Measurements from ENCODE around the gene MMS22L. TPM values are rescaled to one million over a fixed set of nuclear protein-coding genes. Genes with fewer than 3 reads are reported as not detected.

The MMS22L gene
- total and polyA plus RNA-seq, 11 donors: 0.61 to 6.6 (median 2.3) TPM

GRCh38 chr6:97110149-97110548 lies 172.9 kb downstream of the MMS22L start:
- intact Hi-C loops (cut with DNase I): no loop called here
- no peak for ATAC-seq
- H3K36me3 ChIP-seq: no peaks in the 10 kb centered on the region
- peaks cover 0 to 3% (median 0%) of the 10 kb centered on the region in 9 donors for H3K27me3 ChIP-seq
- no peak for TF ChIP-seq POLR2A (IDR thresholded peaks at IDR 0.05)
- no peak for TF ChIP-seq CTCF (IDR thresholded peaks at IDR 0.05)
- H3K27ac ChIP-seq: no peak overlapping the region
- H3K4me3 ChIP-seq: no peak overlapping the region
- no peak for DNase-seq
- WGBS, 4 donors: 41 to 50% (median 46%) methylated on average over 5 of the region's 5 CpGs
- peaks cover 0 to 10% (median 0%) of the 10 kb centered on the region in 12 donors for H3K9me3 ChIP-seq
- H3K4me1 ChIP-seq: no peaks in the 10 kb centered on the region

- ATAC-seq: no peak
- Histone ChIP-seq H3K36me3 (no peaks in the 10 kb centered on the region), H3K27me3 (peaks cover 0 to 3% (median 0%) of the 10 kb centered on the region in 9 donors), H3K4me3 (no peak overlapping the region), H3K4me1 (no peaks in the 10 kb centered on the region), H3K9me3 (peaks cover 0 to 10% (median 0%) of the 10 kb centered on the region in 12 donors), H3K27ac (no peak overlapping the region)
- intact Hi-C loops (cut with DNase I): no loop called here
- no peak for TF ChIP-seq POLR2A (IDR thresholded peaks at IDR 0.05)
- TF ChIP-seq CTCF (IDR thresholded peaks at IDR 0.05): no peak
- WGBS, 4 donors: 56 to 67% (median 62%) methylated on average over 4 of the region's 4 CpGs
- no peak for DNase-seq
These were observed 173.6 kb downstream of the MMS22L start for GRCh38 chr6:97109444-97109843.

GRCh38 chr6:97102145-97102790 lies 180.7 kb downstream of the MMS22L start:
- intact Hi-C loops (cut with DNase I): no loop called here
- H3K36me3 ChIP-seq: no peaks in the 10 kb centered on the region
- no peak overlapping the region for H3K4me3 ChIP-seq
- H3K9me3 ChIP-seq: no peaks in the 10 kb centered on the region
- no peak for TF ChIP-seq CTCF (IDR thresholded peaks at IDR 0.05)
- H3K27me3 ChIP-seq: peaks cover 0 to 3% (median 0%) of the 10 kb centered on the region in 9 donors
- WGBS, 4 donors: 91 to 97% (median 96%) methylated on average over 1 of the region's 1 CpG
- no peak overlapping the region for H3K27ac ChIP-seq
- ATAC-seq (no peak), DNase-seq (no peak)
- peaks cover 0 to 3% (median 0%) of the 10 kb centered on the region in 12 donors for H3K4me1 ChIP-seq

GRCh38 chr6:97100696-97101095 lies 182.3 kb downstream of the MMS22L start:
- 80 to 92% (median 86%) methylated on average over 3 of the region's 3 CpGs for WGBS, 4 donors
- intact Hi-C loops (cut with DNase I): no loop called here
- ATAC-seq: no peak

More at GRCh38 chr6:97100696-97101095, 182.3 kb downstream of the MMS22L start:
- no peaks in the 10 kb centered on the region for H3K36me3 ChIP-seq
- H3K4me1 ChIP-seq: peaks cover 0 to 3% (median 0%) of the 10 kb centered on the region in 12 donors
- no peaks in the 10 kb centered on the region for H3K9me3 ChIP-seq
- TF ChIP-seq POLR2A (IDR thresholded peaks at IDR 0.05) (no peak), CTCF (IDR thresholded peaks at IDR 0.05) (no peak)
- H3K27ac ChIP-seq: no peak overlapping the region
- H3K27me3 ChIP-seq: no peaks in the 10 kb centered on the region
- no peak for DNase-seq
- H3K4me3 ChIP-seq: no peak overlapping the region

All from heart left ventricle (tissue), 16 donors.